ENCODE data around the gene DDX41.
"Not testable (repeated sequence)": the region's sequence is repeated elsewhere in the genome, so short reads cannot be mapped to it uniquely, and the experiment has no call there.

Gene DDX41

DNA sequence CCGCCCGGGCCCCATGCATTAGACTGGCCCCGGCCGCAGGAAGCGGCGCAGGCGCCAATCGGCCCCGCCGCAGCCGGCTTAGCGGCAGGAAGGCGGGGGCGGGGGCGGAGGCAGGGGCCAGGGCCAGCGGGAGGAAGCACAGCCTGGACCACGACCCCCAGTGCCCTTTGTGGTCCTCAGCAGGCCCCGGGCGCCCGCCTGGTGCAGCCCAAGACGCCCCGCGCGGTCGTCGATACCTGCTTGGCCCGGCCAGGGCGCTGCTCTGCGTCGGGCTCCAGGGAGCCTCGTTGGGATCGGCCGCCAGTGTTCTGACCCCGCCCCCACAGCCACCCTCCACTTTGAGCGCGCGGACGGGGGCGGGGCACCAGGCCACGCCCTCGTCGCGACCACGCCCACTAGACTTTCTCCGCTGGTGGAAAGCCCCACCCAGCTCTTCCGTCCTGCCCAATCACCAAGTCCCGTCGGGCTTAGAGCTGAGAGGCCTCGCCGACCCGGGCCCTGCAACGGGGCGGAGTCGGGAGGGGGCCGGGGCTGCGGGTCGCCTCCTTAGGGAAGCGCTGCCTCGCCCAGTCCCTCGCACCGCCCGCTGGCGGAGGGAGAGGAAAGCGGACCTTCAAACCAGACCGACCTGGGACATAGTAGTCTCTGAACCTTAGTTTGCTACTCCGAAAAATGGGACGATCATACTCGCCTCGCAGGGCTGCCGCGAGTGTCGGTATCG, 19.3 kb downstream of the DDX41 start, which contains the start of gene PDLIM7:
PDLIM7 (minus strand) TSS at position 313 of the 721 bp plus-strand sequence. CDS start 1,092 bp downstream, outside the sequence.
- DNase-seq, result peak; percentile 71

DNA sequence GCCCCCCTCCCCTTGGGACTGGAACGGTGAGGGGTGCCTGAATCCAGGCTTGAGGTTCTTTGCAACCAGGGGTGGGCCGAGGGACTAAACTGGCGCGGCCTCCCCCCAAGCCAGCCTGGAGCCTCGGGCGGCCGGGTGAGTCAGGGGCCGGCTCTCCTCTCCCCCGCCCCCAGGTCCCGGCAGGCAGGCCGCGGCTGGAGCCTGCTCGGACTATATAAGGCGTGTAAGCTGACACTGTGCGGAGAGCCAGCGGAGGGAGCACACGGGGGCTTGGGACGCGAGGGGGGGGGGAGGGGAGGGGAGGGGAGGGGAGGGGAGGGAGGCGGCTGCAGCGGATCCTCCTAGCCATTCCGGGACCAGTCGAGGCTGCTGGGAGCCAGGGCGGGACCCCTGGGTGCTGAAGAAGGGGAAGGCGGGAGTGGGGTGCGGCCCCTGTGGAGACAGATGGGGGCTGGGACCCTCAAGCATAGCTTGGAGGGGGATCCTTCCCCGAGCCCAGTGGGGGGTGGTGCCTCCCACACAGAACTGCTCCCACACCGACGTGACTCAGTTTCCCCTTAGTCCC, 20.0 kb downstream of the DDX41 start:
- DNase-seq, result no peak

DNA sequence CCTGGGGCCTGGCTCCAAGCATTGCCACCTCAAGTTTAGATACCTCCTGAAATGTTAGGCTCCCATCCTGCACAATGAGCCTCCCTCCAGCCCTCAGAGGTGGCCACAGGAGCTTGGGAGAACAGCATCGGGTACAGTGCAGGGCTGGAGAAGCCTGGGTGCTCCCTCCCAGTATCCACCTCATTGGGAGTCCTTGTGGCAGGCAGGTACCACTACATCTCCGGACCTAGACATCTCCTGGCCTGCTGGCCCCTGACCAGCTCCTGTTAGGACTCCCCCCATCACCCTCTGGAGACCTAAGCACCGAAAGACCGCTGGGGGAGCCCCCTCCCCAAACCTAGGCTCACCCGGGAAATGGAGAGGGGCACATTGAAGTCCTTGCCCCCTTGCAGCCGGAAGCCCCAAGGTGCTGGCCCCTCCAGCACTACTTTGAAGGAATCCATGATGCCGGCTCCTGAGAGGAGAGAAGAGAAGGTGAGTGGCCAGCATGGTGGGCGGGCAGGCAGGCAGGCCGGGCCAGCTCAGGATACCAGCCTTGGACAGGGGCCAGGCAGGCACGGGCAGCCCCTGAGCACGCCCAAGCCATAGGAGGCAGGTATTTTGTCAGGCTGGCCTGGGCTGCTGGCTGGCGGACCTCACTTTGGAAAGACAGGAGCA, 20.6 kb downstream of the DDX41 start:
- no peak for DNase-seq

DNA sequence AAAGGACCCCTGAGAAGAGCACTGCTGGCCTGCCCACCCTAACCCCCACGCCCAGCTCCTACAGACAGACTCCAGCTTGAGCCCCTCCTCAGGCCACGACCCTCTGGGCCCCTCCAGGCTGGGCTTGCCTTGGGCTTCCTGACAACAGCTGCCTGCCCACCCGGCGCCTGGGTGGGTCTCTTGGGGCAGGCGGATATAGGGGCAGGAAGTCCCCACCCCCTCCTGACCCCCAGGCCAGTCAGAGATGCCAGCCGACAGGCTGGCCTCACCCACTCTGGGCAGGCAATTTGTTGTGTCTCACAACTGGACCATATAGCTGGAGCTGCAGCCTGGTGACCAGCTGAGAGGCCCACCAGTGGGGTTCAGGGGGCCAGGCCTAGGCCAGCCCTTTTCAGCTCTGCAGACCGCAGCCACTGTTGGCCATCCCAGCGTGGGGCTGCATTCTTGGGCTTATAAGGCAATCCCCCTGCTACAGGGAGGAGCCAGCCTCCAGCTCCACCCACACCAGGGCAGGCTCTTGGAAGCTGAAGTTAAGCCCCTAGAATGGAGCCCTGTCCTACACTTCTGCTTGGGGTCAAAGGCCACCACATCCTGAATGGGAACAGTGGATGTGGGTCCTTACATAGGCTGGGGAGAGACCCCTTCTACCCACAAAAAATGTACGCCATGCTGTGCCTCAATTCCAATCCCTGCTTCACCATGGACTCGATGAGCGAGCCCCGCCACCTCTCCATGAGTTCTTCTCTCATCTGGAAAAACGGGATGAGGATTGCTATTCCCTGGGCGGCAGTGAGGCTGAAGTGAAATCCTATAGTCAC, 21.3 kb downstream of the DDX41 start:
- DNase-seq, result no peak

DNA sequence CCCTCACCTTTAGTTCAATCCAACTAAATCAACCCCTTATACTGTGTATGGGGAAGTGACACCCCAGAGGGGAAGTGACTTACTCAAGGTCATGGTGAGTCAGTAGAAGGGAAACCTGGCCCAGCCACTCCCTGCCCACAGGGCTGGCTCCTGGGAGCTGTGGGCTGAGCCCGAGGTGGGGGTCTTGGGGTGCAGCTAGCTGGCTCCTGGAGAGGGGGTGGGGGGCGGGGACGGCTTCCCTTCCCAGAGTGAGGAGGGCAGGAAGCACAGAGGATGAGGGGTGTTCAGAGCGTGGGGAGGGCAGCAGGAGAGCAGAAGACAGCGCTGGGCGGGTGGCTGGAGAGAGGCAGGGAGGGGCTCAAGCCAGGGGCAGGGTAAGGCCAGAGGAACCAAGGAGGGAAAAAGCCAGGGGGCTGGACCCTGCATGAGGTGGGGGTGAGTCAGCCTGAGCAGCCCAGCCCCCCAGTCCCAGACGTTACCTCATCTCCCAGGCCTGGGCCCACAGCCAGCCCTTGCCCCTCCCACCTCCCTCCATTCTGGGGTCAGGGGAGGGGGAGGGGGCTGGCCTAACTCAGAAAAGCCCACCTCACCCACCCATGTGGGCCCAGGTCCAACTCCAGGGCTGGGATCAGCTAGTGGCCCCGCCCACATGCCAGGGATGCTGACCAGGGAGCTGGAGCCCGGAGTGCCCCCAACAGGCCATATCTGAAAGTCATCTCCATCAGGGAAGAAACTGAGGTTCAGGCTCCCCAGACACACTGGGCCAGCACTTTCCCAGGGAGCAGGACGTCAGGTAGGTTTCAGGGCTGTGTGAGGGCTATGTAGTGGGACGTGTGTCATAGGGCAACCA, 22.2 kb downstream of the DDX41 start:
- no peak for DNase-seq

DNA sequence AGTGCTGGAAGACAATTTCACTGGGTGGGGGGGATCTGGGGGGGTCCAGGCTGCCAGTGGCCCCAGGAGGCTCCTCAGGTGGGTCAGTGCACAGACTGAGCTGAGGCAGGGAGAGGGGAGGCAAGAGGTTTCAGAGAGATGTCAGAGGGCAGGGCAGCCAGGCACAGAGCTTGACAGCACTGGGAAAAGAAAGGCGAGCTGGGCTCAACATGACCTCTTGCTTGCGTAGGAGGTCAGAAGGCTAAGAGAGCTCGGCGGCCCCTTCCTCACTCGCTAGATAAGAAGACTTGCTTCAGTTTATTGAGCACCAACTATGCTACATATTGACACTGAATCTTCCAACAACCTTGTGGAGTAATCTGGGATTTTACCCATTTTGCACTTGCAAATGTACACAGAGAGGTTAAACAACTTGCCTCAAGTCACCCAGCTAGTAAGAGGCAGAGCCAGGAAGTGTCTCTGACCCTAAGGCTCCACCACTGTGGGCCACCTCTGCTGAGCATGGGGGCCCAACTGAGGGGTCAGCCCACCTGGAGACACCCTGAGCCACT, 22.9 kb downstream of the DDX41 start:
- no peak for DNase-seq

DNA sequence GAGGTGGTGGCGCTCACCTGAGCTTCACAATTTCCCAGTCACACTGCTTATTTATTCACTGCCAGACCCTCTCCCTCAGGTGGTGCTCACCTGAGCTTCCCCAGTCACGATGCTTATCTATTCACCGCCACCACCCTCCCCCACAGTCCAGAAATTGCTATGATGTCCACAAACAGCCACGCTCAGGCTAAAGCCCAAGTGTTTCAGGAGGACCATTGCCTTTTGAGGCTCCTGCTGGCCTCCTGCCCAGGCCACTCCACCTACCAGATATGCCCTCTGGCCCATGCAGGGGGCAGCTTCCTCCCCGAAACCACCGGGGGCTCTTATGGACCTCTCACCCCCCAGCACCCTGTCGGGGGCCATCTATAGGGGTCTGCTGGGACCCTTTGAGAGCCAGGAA, 23.9 kb downstream of the DDX41 start:
- no peak for DNase-seq

DNA sequence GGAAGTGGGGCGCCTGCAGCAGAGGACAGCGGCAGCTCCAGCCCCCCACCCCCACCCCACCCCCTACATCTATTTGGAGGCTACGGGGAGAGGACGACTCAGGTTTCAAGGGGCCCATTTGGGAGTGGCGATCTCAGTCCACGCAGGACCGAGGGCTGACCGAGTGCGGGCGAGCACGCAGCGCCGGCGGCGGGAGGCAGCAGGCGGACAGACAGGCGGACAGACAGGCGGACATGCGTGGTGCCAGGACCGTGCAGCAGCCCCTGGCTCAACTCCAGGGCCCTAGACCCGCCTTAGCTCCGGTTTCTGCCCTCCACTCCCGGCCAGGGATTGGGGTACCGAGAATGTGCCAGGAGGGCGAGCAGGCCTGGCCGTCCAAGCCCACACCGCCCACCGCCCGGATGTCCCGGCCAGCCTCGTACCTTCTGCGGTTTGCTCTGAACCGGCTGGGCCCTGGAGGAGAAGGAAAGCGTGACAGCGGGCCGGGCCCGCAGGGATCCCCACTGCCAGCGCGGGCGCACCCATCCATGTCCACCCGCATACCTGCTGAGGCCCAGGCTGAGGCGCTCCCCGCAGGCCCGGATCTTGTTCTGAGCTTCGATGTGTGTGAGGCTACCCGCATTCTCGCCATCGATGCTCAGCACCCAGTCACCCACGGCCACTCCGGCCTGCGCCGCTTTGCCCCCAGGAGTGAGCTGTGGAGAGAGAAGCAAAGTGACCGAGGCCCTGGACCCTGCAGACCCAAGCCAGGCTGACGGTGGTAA, 24.6 kb downstream of the DDX41 start:
- no peak for DNase-seq

DNA sequence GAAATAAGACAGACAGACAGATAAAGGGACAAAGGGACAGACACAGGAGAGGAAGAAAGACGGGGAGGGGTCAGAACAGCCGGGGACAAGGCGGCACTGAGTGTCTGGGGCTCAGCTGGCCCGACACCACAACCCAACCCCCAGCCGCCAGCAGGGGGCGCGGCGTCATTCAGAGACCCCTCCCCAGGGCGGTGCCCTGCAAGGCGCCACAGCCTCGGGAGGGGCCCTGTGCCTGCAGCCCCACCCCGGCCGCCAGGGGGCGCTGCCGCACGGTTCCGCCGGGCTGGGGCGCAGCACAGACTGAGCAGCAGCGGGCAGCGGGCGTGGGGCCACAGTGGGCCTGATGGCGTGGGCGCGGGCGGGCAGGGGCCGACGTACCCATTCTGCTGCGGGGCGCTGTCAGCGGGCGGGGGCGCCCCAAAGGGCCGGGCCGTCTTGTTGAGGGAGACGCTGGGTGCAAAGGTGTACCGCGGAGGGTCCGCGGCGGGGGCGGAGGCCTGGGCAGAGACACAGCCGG, 25.3 kb downstream of the DDX41 start:
- DNase-seq, result no peak

DNA sequence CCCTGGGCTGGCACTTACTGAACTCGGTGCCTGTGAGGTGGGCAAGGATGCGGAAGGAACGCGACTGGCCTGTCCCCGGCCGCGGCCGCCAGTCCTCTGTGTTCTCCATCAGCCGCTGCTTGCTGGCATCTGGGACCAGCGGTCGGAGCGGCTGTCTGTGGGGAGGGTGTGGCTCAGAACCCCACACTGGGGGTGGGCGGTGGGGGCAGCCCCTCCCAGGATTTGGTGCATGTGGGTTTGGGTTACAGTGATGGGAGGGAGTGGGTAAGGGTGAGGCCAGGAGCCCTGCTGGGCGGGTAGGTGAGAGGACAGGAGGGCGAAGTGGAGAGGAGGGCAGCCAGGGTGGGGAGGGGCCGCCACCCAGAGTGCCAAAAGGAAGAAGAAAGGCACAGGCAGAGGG, 25.8 kb downstream of the DDX41 start:
- no peak for DNase-seq

DNA sequence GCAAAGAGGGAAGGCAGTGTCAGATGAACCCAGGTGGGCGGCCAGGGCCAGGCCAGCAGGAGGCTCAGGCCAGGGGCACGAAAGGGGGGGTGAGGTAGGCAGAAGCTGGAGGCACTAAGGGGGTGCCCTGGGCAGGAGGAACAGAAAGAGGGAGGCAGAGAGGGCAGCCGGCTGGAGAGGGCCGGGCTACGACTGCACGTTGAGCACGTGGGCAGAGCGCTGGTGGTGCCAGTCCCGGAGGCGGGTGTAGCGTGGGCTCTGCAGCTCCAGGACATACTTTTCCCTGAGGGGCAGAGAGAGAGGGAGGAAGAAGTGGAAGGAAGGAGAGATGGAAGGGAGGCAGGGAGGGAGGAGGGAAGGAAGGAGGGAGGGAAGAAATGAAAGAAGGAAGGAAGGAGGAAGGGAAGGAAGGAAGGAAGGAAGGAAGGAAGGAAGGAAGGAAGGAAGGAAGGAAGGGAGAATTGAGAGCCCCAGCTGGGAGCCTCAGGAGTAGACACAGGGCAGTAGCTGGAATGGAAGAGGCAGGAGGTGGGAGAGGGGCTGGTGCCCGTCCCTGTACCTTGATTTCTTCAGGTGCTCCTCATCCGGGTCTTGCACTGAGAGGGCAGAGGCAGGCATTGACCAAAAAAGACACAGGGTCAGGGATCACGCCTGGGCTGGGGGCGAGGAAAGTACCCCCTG, 26.3 kb downstream of the DDX41 start:
- no peak for DNase-seq

DNA sequence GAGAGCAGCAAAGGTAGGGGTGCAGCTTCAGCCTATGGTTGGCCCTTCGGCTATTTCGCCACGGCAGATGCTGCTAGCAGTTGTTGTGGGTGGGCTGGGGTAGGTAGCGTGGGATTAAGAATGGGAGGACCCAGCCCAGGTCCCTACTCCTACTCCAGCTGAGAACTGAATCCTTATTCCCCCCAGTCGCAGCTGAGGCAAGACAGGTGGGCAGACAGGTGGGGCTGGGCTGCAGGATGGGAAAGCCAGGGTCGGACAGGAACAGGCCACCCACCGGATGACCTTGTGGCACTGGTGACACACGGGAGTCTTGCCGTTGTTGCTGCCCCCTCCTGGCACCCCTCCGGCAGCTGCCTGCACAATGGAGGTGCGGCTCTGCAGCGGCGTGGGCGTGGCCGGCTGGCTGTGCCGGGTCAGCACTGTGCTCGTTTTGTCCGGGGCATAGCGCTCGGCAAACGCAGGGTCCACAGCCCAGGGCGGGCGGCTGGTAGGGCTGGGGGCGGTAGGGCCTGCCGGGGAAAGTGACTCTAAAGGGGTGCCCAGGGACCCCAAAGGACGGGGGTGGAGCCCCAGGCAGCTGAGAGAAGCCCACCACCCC, 27.5 kb downstream of the DDX41 start:
- no peak for DNase-seq

DNA sequence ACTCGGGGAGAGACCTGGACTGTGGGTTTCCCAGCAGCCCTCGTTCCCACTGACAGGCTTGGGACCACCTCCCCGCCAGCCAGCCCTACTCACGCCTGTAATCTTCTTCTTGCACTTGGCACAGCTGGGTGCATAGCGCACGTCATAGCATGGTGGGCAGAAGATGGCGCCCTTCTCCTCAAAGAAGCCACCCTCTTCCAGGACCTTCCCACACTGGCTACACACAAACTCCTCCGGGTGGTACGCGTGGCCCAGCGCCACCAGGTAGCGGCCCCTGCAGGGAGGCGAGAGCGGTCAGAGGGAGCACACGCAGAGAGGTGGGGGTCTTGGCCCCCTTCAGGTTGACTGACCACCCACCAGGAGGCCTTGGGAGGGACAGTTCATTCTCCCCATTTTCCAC, 28.8 kb downstream of the DDX41 start:
- DNase-seq, result no peak

DNA sequence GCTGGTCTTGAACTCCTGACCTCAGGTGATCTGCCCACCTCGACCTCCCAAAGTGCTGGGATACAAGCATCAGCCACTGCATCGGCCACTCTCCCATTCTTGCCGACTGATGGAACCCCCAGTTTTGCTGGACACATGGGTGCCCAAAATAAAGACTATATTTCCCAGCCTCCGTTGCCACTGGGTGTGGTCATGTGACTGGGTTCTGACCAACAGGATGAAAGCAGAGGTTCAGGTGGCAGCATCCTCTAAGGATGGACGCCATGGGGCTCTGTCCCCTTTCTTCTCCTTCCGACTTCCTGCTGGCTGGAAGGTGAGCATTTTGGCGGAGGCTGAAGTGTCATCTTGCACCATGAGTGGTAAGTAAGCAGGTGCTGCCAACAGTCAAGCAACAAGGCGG, 29.6 kb downstream of the DDX41 start:
- DNase-seq, result no peak

DNA sequence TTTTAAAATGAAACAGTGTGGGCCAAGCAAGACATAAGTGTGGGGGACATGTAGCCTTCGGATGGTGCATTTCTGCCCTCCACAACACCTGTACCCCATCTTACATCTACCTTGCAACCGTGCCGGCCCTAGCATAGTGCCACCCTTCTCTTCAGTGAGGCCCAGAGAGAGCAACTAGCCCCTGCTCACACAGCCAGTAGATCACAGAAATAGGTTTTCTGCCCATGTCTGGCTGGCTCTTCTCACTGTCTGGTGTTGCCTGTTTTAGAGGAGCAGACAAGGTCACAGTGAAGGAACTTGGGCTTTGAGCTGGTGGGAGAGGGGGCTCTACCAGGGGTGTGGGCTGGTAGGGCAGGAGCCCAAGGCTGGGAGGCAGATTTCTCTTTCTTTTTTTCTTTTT, 30.5 kb downstream of the DDX41 start:
- DNase-seq, result no peak

DNA sequence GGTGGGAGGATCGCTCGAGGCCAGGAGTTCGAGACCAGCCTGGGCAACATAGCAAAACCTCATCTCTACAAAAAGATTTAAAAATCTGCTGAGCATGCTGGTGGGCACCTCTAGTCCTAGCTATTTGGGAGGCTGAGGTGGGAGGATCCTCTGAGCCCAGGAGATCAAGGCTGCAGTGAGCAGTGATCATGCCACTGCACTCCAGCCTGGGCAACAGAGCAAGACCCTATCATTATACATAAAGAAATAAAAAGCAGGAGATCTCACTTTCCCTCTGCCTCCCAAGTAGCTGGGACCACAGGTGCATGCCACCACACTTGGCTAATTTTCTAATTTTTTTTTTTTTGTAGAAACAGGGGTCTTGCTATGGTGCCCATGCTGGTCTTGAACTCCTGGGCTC, 31.0 kb downstream of the DDX41 start:
- DNase-seq, result not testable (repeated sequence)

DNA sequence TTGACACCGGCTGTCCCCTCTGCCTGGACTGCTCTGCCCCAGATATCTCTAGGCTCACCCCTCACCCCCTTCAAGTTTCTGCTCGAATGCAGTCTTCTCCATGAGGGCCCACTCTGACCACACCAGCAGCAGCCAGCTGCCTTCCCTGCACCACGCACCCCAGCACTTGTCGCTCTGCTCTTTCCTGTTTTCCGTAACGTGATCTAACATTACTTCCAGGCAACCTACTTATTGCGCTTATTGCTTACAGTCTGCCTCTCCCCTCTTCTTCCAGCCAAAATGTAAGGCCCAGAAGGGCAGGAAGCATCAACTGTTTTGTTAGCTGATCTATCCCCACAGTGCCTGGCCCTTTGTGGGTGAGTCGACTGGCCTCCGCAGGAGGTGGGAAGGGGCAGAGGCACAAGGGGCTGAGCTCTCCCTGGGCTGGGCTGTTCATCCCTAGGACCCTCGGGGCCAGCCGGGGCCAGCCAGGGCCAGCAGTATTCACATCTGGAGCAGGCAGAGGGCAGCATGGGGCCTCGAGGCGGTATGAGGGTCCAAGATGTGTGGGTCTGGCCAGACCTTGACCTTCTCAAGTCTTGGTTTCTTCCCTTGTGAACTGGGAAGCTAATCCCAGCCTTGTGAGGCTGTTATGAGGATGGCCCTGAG, 31.7 kb downstream of the DDX41 start:
- DNase-seq, result no peak

DNA sequence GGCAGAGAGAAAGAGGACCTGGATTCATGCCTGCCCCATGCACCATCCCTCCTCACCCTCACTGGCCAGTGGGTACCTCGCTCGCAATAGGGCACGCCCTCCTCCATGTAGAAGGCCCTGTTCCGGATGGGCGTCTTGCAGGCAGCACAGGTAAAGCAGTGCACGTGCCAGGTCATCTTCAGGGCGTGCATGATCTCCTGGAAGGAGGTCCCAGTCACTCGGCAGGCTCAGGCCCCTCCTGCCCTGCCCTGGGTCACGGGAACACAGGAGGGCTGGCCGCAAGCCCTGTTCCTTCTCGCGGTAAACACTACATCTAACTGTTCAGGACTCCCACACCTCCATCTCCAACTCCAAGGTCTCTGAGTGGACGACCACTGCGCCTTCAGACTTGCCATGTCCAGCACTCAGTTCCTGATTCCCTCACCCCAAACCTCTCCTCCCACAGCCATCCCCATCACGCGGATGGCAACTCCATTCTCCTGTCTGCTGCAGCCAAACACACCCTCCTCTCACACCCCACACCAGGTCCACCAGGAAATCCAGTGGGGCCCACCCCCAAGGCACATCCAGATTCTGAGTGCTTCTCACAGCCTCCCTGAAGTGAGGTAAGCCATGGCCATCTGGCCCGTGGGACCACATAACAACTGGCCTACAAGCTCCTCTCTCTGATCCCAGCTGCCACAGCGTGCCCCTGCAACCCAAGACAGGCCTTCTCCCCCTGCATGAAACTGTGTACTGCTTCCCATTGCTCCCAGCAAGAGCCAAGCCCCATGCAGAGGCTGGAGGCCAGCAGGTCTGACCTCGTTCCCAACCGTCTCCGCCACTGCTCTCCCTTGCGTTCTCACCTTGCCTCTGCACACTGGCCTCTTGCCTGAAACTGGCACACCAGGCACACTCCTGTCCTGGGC, 32.5 kb downstream of the DDX41 start:
- DNase-seq, result peak; percentile 64

Data from NCI-H524 treated with DMSO at 0.1 percent for 48 hours (cell line).